SK-N-SH treated with all-trans-retinoic acid at 6 μM for 48 hours (cell line): ENCODE data around the gene FLRT3.

ENCODE experiments used
- ATAC-seq: fragments of 200-7000 bp; cut with Tn5 transposase; 3 replicates; pipeline ENCODE4 v1.9.1; 2020; ENCODE audit warnings: mild to moderate bottlenecking, moderate library complexity
- CSDC2 ChIP-seq: fragments of 250-450 bp; sonication (Bioruptor Pico); IDR thresholded peaks from 2 replicates; pipeline ENCODE4 v1.5.0; 2020; ENCODE audit warnings: mild to moderate bottlenecking, moderate library complexity
- ESRRG ChIP-seq: fragments of 250-450 bp; sonication (Bioruptor Pico); IDR thresholded peaks from 2 replicates; pipeline ENCODE4 v1.6.1; 2021; ENCODE audit warnings: mild to moderate bottlenecking
- GLIS3 ChIP-seq: fragments of 250-450 bp; sonication (Bioruptor Pico); IDR thresholded peaks from 2 replicates; pipeline ENCODE4 v1.5.0; 2020; ENCODE audit warnings: mild to moderate bottlenecking, moderate library complexity
- ISL1 ChIP-seq: fragments of 250-450 bp; sonication (Bioruptor Pico); IDR thresholded peaks from 2 replicates; pipeline ENCODE4 v2.1.2; 2022; ENCODE audit warnings: mild to moderate bottlenecking, moderate library complexity
- OSR1 ChIP-seq: fragments of 250-450 bp; sonication (Bioruptor Pico); IDR thresholded peaks from 2 replicates; pipeline ENCODE4 v1.8.0; 2022; ENCODE audit warnings: moderate library complexity, mild to moderate bottlenecking, inconsistent platforms
- RARB ChIP-seq: fragments of 250-450 bp; sonication (Bioruptor Pico); IDR thresholded peaks from 2 replicates; pipeline ENCODE4 v1.8.0; 2021; ENCODE audit warnings: mild to moderate bottlenecking, moderate library complexity
- TCF4 ChIP-seq: fragments of 250-450 bp; sonication (Bioruptor Pico); IDR thresholded peaks from 2 replicates; pipeline ENCODE4 v1.8.0; 2021; ENCODE audit warnings: mild to moderate bottlenecking, moderate library complexity, borderline replicate concordance
- TOX ChIP-seq: fragments of 250-450 bp; sonication (Bioruptor Pico); IDR thresholded peaks from 2 replicates; pipeline ENCODE4 v1.8.0; 2021; ENCODE audit warnings: mild to moderate bottlenecking, moderate library complexity, borderline replicate concordance
- ZC3H10 ChIP-seq: fragments of 250-450 bp; sonication (Bioruptor Pico); IDR thresholded peaks from 2 replicates; pipeline ENCODE4 v1.5.1; 2021; ENCODE audit warnings: mild to moderate bottlenecking, moderate library complexity
- ZFP3 ChIP-seq: fragments of 250-450 bp; sonication (Bioruptor Pico); IDR thresholded peaks from 2 replicates; pipeline ENCODE4 v1.5.0; 2020; ENCODE audit warnings: mild to moderate bottlenecking, moderate library complexity
- ZFP30 ChIP-seq: fragments of 450-650 bp; formaldehyde crosslinking; IDR thresholded peaks from 2 replicates; pipeline ENCODE4 v1.5.0; 2022; ENCODE audit warnings: mild to moderate bottlenecking, moderate library complexity
- ZNF565 ChIP-seq: fragments of 450-650 bp; formaldehyde crosslinking; conservative IDR thresholded peaks from 2 replicates; pipeline ENCODE4 v1.5.0; 2020; ENCODE audit warnings: low read depth, mild to moderate bottlenecking, moderate library complexity
- ZNF70 ChIP-seq: fragments of 450-650 bp; formaldehyde crosslinking; IDR thresholded peaks from 2 replicates; pipeline ENCODE4 v1.5.0; 2020; ENCODE audit warnings: mild to moderate bottlenecking, moderate library complexity
- ZNF8 ChIP-seq: fragments of 450-650 bp; formaldehyde crosslinking; IDR thresholded peaks from 2 replicates; pipeline ENCODE4 v1.5.0; 2020; ENCODE audit warnings: mild to moderate bottlenecking, moderate library complexity
- TF ChIP-seq, protein P1 (sequence below): fragments of 250-450 bp; sonication (Bioruptor Pico); IDR thresholded peaks from 2 replicates; pipeline ENCODE4 v1.8.0; 2020; ENCODE audit warnings: mild to moderate bottlenecking, moderate library complexity, borderline replicate concordance
- TF ChIP-seq, protein P2 (sequence below): fragments of 250-450 bp; sonication (Bioruptor Pico); IDR thresholded peaks from 2 replicates; pipeline ENCODE4 v1.5.1; 2020; ENCODE audit warnings: low read depth, mild to moderate bottlenecking, moderate library complexity
- TF ChIP-seq, protein P3 (sequence below): fragments of 250-450 bp; sonication (Bioruptor Pico); IDR thresholded peaks from 2 replicates; pipeline ENCODE4 v1.5.0; 2020; ENCODE audit warnings: mild to moderate bottlenecking, moderate library complexity
- TF ChIP-seq, protein P4 (sequence below): fragments of 250-450 bp; sonication (Bioruptor Pico); IDR thresholded peaks from 2 replicates; pipeline ENCODE4 v1.8.0; 2021; ENCODE audit warnings: low read depth, mild to moderate bottlenecking, moderate library complexity, borderline replicate concordance
- TF ChIP-seq, protein P5 (sequence below): fragments of 250-450 bp; sonication (Bioruptor Pico); IDR thresholded peaks from 2 replicates; pipeline ENCODE4 v1.5.1; 2021; ENCODE audit warnings: mild to moderate bottlenecking, moderate library complexity

The FLRT3 gene

DNA sequence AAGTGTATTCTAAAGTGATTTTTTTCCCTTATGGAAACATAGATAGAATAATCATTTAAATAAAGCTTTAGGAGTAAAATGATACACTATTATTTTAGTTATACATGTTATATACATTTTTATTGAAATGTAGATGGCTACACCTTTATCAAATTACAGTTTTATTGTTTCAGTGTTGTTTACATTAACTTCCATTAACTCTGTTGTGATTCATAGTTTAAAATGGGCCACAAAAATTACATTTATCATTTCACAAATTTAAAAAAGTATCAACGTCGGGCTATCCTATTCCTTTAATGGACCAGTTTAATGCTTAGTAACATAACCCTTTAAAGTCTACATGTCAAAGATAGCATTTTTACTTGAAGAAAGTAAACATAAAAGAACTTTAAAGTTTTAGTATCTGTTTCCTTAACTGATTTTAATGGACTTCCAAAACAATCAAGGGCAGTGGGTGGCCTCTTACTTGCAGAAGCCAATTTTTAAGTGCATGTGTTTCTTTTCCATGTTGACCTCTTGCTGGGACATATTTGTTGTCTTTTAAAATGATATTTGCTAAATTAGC is 47.8 kb upstream of the FLRT3 start (continued):
- TF ChIP-seq, protein P1, sequence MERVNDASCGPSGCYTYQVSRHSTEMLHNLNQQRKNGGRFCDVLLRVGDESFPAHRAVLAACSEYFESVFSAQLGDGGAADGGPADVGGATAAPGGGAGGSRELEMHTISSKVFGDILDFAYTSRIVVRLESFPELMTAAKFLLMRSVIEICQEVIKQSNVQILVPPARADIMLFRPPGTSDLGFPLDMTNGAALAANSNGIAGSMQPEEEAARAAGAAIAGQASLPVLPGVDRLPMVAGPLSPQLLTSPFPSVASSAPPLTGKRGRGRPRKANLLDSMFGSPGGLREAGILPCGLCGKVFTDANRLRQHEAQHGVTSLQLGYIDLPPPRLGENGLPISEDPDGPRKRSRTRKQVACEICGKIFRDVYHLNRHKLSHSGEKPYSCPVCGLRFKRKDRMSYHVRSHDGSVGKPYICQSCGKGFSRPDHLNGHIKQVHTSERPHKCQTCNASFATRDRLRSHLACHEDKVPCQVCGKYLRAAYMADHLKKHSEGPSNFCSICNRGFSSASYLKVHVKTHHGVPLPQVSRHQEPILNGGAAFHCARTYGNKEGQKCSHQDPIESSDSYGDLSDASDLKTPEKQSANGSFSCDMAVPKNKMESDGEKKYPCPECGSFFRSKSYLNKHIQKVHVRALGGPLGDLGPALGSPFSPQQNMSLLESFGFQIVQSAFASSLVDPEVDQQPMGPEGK (CRISPR knock-in tag), result no peak

DNA sequence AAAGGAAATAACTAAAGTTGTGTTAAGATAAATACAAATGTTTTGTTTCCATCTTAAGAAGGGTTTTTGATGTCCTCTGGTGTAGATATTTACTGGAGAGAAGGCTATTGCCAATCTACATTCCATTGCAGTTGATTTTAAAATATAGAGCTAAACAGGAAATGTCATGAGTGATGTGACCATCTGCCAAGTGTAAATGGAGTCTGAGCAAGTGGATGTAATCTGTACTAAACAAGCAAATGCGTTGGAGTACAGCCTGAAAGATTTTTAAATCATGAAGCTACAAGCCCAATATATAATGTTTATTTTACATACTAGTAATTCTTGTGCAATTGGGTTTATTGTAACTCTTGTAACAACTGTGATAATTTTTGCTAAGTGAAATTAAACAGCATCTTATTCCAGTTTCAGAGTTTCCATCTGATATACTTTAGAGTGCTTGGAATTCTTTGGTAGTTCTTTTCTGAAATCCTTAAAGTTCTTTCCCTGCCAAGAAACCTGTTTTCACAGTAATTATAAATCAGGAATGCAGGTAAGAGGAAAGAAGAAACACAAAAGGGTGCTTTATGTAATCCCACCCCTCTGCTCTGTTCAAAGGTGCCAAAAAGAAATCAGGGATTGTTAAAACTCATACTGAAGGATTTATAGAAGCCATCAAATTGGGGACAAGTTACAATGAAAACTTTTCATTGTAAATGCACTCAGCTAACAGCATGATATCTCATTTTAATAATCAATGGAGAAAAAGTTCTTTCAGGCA is 47.2 kb upstream of the FLRT3 start:
- ATAC-seq, result peak; percentile 37; the same call in 1 of the 3 replicates
- peak; percentile 49; the same call in 1 of the 2 replicates for TF ChIP-seq ISL1
- no peak for TF ChIP-seq ZFP30

DNA sequence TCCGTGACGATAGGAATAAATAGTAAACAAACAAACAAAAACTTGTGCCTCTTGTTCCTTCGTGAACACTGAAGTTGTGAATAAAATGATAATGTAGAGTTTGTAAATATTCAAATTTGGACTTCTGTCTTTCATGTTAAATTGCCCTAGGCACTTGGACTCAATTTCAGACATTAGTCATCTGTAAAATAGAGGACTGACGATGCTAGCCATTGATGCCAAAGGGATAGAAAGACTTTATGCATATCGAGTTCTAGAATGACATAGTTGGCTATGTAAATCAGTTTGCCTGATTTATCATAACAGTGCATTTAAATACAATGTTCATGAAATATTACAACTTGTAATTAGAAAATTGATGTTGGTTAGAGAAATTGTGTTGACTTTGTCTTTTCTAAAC is 45.9 kb upstream of the FLRT3 start:
- ATAC-seq, result no peak
- TF ChIP-seq RARB (no peak), OSR1 (CRISPR knock-in tag) (no peak), ESRRG (no peak), ZFP30 (no peak), ZNF70 (CRISPR knock-in tag) (no peak), CSDC2 (no peak), ZC3H10 (CRISPR knock-in tag) (no peak), TCF4 (CRISPR knock-in tag) (no peak), ZNF565 (CRISPR knock-in tag) (no peak), TOX (CRISPR knock-in tag) (no peak), ZNF8 (CRISPR knock-in tag) (no peak), ISL1 (no peak), GLIS3 (CRISPR knock-in tag) (no peak), ZFP3 (CRISPR knock-in tag) (no peak)
- TF ChIP-seq, protein P2, sequence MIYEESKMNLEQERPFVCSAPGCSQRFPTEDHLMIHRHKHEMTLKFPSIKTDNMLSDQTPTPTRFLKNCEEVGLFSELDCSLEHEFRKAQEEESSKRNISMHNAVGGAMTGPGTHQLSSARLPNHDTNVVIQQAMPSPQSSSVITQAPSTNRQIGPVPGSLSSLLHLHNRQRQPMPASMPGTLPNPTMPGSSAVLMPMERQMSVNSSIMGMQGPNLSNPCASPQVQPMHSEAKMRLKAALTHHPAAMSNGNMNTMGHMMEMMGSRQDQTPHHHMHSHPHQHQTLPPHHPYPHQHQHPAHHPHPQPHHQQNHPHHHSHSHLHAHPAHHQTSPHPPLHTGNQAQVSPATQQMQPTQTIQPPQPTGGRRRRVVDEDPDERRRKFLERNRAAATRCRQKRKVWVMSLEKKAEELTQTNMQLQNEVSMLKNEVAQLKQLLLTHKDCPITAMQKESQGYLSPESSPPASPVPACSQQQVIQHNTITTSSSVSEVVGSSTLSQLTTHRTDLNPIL, result no peak
- TF ChIP-seq, protein P1 (CRISPR knock-in tag), result no peak
- TF ChIP-seq, protein P3, sequence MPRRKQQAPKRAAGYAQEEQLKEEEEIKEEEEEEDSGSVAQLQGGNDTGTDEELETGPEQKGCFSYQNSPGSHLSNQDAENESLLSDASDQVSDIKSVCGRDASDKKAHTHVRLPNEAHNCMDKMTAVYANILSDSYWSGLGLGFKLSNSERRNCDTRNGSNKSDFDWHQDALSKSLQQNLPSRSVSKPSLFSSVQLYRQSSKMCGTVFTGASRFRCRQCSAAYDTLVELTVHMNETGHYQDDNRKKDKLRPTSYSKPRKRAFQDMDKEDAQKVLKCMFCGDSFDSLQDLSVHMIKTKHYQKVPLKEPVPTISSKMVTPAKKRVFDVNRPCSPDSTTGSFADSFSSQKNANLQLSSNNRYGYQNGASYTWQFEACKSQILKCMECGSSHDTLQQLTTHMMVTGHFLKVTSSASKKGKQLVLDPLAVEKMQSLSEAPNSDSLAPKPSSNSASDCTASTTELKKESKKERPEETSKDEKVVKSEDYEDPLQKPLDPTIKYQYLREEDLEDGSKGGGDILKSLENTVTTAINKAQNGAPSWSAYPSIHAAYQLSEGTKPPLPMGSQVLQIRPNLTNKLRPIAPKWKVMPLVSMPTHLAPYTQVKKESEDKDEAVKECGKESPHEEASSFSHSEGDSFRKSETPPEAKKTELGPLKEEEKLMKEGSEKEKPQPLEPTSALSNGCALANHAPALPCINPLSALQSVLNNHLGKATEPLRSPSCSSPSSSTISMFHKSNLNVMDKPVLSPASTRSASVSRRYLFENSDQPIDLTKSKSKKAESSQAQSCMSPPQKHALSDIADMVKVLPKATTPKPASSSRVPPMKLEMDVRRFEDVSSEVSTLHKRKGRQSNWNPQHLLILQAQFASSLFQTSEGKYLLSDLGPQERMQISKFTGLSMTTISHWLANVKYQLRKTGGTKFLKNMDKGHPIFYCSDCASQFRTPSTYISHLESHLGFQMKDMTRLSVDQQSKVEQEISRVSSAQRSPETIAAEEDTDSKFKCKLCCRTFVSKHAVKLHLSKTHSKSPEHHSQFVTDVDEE (CRISPR knock-in tag), result no peak
- TF ChIP-seq, protein P4, sequence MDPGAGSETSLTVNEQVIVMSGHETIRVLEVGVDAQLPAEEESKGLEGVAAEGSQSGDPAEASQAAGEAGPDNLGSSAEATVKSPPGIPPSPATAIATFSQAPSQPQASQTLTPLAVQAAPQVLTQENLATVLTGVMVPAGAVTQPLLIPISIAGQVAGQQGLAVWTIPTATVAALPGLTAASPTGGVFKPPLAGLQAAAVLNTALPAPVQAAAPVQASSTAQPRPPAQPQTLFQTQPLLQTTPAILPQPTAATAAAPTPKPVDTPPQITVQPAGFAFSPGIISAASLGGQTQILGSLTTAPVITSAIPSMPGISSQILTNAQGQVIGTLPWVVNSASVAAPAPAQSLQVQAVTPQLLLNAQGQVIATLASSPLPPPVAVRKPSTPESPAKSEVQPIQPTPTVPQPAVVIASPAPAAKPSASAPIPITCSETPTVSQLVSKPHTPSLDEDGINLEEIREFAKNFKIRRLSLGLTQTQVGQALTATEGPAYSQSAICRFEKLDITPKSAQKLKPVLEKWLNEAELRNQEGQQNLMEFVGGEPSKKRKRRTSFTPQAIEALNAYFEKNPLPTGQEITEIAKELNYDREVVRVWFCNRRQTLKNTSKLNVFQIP (CRISPR knock-in tag), result no peak
- TF ChIP-seq, protein P5, sequence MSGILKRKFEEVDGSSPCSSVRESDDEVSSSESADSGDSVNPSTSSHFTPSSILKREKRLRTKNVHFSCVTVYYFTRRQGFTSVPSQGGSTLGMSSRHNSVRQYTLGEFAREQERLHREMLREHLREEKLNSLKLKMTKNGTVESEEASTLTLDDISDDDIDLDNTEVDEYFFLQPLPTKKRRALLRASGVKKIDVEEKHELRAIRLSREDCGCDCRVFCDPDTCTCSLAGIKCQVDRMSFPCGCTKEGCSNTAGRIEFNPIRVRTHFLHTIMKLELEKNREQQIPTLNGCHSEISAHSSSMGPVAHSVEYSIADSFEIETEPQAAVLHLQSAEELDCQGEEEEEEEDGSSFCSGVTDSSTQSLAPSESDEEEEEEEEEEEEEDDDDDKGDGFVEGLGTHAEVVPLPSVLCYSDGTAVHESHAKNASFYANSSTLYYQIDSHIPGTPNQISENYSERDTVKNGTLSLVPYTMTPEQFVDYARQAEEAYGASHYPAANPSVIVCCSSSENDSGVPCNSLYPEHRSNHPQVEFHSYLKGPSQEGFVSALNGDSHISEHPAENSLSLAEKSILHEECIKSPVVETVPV, result no peak
- TF ChIP-seq, all 23 proteins: peak for 0
